Thymus (tissue), 11 donors: ENCODE measurements around the gene ANKFY1. TPM values are rescaled to one million over a fixed set of nuclear protein-coding genes. Genes with fewer than 3 reads are reported as not detected.

Experiments
- DNase-seq, 9 donors: peaks; one replicate each; pipeline ENCODE4 v3.0.0-alpha.2; 2013; ENCODE audit warnings: low spot score in 9 of 9, low read depth in 6 of 9, missing footprints in 1 of 9
- H3K27ac ChIP-seq, 2 donors: one replicate each; pipeline ENCODE4 v1.5.1; 2013; ENCODE audit warnings: control low read depth in 1 of 2, low read depth in 1 of 2, low read length in 1 of 2, mild to moderate bottlenecking in 1 of 2, moderate library complexity in 1 of 2
- H3K27me3 ChIP-seq, 2 donors: one replicate each; pipeline ENCODE4 v1.5.1; 2013; ENCODE audit warnings: low read length in 1 of 2; ENCODE audit not compliant: control insufficient read depth in 2 of 2, insufficient read depth in 1 of 2
- H3K36me3 ChIP-seq, 2 donors: one replicate each; pipeline ENCODE4 v1.5.1; 2013; ENCODE audit warnings: low read length in 1 of 2, mild to moderate bottlenecking in 1 of 2, moderate library complexity in 1 of 2; ENCODE audit not compliant: control insufficient read depth in 2 of 2, insufficient read depth in 2 of 2
- H3K4me1 ChIP-seq, 2 donors: one replicate each; pipeline ENCODE4 v1.5.1; 2013; ENCODE audit warnings: low read length in 2 of 2; ENCODE audit not compliant: control insufficient read depth in 2 of 2, insufficient read depth in 2 of 2
- H3K4me3 ChIP-seq, 2 donors: one replicate each; pipeline ENCODE4 v1.5.1; 2013; ENCODE audit warnings: low read length in 2 of 2, control low read depth in 1 of 2, mild to moderate bottlenecking in 1 of 2
- H3K9me3 ChIP-seq, 2 donors: one replicate each; pipeline ENCODE4 v1.5.1; 2013; ENCODE audit warnings: low read length in 1 of 2, mild to moderate bottlenecking in 1 of 2; ENCODE audit not compliant: control insufficient read depth in 2 of 2, insufficient read depth in 1 of 2
- WGBS: extraction: QIAGEN DNeasy Blood & Tissue Kit; methylation state at CpG from one replicate; pipeline ENCODE4 v1.1.7; 2013; 5-methylcytosine and 5-hydroxymethylcytosine counted together
- polyA plus RNA-seq: library from polyadenylated mRNA; stranded (reverse); fragments of 200-250 nt; gene quantifications from one replicate; pipeline ENCODE4 v1.2.3, GENCODE V29; 2013
- total RNA-seq: library from RNA; stranded (reverse); fragments of 120-200 nt; gene quantifications from one replicate; pipeline ENCODE4 v1.2.4, GENCODE V29; 2013
- donor health status: healthy.

Gene ANKFY1
- total and polyA plus RNA-seq, 2 donors: 14.6 to 15.7 TPM

DNA sequence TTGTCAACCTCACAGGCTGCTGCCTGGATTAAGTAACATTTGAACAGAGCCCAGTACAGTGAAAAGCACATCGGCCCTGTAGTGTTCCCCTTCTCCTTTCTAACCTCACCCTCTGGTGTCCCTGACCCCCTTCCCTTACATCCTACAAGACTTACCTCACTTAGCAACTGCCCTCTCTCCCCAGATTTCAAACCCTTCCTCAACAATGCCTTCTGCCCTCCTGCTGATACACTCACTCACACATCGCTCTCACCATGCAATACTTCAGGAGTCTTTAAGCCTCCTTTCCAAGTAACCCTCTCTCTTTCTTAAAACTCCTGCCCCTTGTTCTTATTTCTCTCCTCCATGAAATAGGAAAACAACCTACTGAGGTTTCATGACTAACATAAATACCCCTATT is 138.8 kb downstream of the ANKFY1 start:
- no peak overlapping the region for H3K4me3 ChIP-seq
- no peak for DNase-seq
- peaks cover 0 to 3% of the 10 kb centered on the region in 2 donors for H3K4me1 ChIP-seq
- no peak overlapping the region for H3K27ac ChIP-seq
- H3K27me3 ChIP-seq: no peaks in the 10 kb centered on the region
- 96% methylated on average over 2 of the region's 2 CpGs for WGBS
- H3K36me3 ChIP-seq: peaks cover 21 to 56% of the 10 kb centered on the region in 2 donors
- no peaks in the 10 kb centered on the region for H3K9me3 ChIP-seq

DNA sequence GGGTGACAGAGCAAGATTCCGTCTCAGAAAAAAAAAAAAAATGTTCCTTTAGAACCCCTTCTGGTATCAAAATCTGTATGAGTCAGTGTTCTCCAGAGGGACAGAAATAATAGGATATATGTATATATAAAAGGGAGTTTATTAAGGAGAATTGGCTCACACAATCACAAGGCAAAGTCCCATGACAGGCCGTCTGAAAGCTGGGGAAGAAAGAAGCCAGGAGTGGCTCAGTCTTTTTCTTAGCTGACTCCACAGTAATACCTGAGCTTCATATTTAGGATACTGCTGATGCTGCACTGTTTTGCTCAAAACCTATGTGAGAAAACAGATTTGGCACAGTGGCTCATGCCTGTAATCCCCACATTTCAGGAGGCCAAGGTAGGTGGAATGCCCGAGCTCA is 143.4 kb downstream of the ANKFY1 start:
- 96% methylated on average over 3 of the region's 3 CpGs for WGBS
- H3K9me3 ChIP-seq: no peaks in the 10 kb centered on the region
- DNase-seq: no peak
- no peak overlapping the region for H3K27ac ChIP-seq
- peaks cover 49 to 84% of the 10 kb centered on the region in 2 donors for H3K36me3 ChIP-seq
- H3K27me3 ChIP-seq: no peaks in the 10 kb centered on the region
- H3K4me1 ChIP-seq: no peaks in the 10 kb centered on the region
- no peak overlapping the region for H3K4me3 ChIP-seq

DNA sequence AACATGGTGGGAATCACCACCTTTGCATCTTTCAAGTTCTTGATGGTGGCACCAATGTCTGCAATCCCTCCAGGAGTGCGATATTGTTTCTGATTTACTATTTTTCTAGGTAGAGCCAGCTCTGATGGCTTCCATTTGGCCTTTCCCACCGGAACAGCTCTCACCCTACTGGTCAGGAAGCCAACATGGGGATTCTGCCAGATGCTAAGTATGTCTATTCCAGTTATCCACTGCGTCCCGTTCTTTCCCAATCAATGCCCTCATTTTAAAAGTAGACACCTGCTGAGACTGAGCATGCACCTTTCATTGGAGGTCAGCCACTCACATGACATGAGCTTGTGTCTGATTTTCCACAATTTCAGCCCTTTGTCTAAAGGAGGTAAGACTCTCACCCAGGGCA is 144.5 kb downstream of the ANKFY1 start:
- no peak overlapping the region for H3K27ac ChIP-seq
- no peaks in the 10 kb centered on the region for H3K9me3 ChIP-seq
- peaks cover 55 to 87% of the 10 kb centered on the region in 2 donors for H3K36me3 ChIP-seq

DNA sequence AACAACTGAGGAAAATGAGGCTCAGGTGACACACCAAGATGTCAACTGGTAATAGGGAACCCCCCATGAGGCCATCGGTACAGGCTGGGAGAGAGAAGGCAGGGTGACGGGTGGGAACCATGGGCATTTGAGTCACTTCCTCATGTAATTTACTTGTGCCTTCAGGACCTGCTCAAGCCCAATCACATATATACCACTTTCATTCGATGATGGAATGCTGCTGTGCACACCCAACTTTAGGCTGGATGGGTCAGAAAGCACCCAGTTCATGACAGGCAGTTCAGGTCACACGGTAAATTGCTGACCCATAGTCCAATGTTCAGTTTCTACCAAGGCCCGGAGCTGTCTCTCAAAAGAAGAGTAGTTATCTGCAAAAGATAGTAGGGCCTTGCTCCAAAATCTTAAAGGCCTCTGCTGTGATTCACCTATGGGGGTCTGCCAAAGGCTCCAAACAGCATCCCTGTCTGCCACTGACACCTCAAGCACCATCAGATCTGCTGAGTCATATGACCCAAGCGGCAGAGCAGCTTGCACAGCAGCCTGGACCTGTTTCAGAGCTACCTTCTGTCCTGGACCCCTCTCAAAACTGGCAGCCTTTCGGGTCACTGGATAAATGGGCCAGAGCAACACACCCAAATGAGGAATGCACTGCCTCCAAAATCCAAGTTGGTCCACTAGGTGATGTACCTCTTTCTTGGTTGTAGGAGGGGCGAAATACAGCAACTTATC is 145.6 kb downstream of the ANKFY1 start:
- Histone ChIP-seq H3K27ac (no peak overlapping the region), H3K9me3 (no peaks in the 10 kb centered on the region), H3K27me3 (no peaks in the 10 kb centered on the region), H3K4me3 (no peak overlapping the region), H3K36me3 (peaks cover 56 to 85% of the 10 kb centered on the region in 2 donors), H3K4me1 (no peaks in the 10 kb centered on the region)
- WGBS: 96% methylated on average over 8 of the region's 8 CpGs
- DNase-seq: no peak

More for the DNA sequence above, 144.5 kb downstream of the ANKFY1 start:
- Histone ChIP-seq H3K4me1 (no peaks in the 10 kb centered on the region), H3K27me3 (no peaks in the 10 kb centered on the region), H3K4me3 (no peak overlapping the region)
- DNase-seq: no peak
- WGBS: 75% methylated on average over 4 of the region's 4 CpGs

DNA sequence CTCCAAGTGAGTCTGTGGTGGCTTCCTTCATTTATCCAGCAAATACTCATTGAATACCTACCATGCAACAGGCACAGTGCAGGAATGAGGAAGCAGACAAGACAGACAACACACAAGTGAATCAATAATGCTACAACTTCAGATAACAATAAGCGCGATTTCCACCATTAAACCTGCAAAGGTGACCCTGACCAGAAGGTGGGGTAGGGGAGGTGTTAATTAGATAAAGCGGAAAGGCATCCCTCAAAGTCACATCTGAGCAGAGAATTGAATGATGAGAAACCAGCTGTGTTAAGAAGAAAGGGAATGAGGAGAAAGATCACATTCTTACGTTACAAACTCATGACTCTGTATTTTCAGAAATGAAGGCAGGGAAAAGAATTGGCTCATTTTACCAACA is 147.3 kb downstream of the ANKFY1 start:
- no peaks in the 10 kb centered on the region for H3K4me1 ChIP-seq
- H3K9me3 ChIP-seq: no peaks in the 10 kb centered on the region
- DNase-seq: no peak
- no peak overlapping the region for H3K4me3 ChIP-seq
- no peaks in the 10 kb centered on the region for H3K27me3 ChIP-seq
- no peak overlapping the region for H3K27ac ChIP-seq
- WGBS: 96% methylated on average over 4 of the region's 4 CpGs
- H3K36me3 ChIP-seq: peaks cover 65 to 87% of the 10 kb centered on the region in 2 donors

Other genes with a start within 250 kb of the ANKFY1 start
- gene ZZEF1, start 120.9 kb downstream of the ANKFY1 start, total RNA-seq: 20.4 TPM
- 10.4 TPM for gene ZZEF1, start 120.9 kb downstream of the ANKFY1 start, polyA plus RNA-seq
- 8.5 TPM for gene CYB5D2, start 120.8 kb downstream of the ANKFY1 start, total RNA-seq
- 17.6 TPM for gene CYB5D2, start 120.8 kb downstream of the ANKFY1 start, polyA plus RNA-seq
- 31.8 TPM for gene UBE2G1, start 102.7 kb upstream of the ANKFY1 start, total RNA-seq
- gene UBE2G1, start 102.7 kb upstream of the ANKFY1 start, polyA plus RNA-seq: 19.5 TPM
- 9.1 TPM for gene SPNS3, start 170.0 kb upstream of the ANKFY1 start, total RNA-seq
- gene SPNS3, start 170.0 kb upstream of the ANKFY1 start, polyA plus RNA-seq: 11.5 TPM
- gene SPNS2, start 234.9 kb upstream of the ANKFY1 start, total RNA-seq: 3.4 TPM
- gene SPNS2, start 234.9 kb upstream of the ANKFY1 start, polyA plus RNA-seq: 16.1 TPM